ENCODE measurements around the gene EGFLAM.
A peak's percentile ranks its signal among the peaks of the same experiment; 100 is the strongest.

EGFLAM gene

GRCh38 chr5:38265546-38266179, 7.3 kb downstream of the EGFLAM start:
- peak in 1 of 2 donors; percentile 8 for DNase-seq (ENCODE audit: low read depth in 2 of 2, low spot score in 1 of 2)

- DNase-seq (ENCODE audit: low read depth in 2 of 2, low spot score in 1 of 2), result no peak
Observed at GRCh38 chr5:38267372-38267771, 9.0 kb downstream of the EGFLAM start.

- DNase-seq (ENCODE audit: low read depth in 2 of 2, low spot score in 1 of 2), result no peak
Observed at GRCh38 chr5:38273626-38274025, 15.3 kb downstream of the EGFLAM start.

GRCh38 chr5:38274370-38274769, 16.0 kb downstream of the EGFLAM start:
- no peak for DNase-seq (ENCODE audit: low read depth in 2 of 2, low spot score in 1 of 2)

- DNase-seq (ENCODE audit: low read depth in 2 of 2, low spot score in 1 of 2), result no peak
Observed at GRCh38 chr5:38284384-38284783, 26.0 kb downstream of the EGFLAM start.

GRCh38 chr5:38285226-38285625, 26.9 kb downstream of the EGFLAM start:
- DNase-seq (ENCODE audit: low read depth in 2 of 2, low spot score in 1 of 2), result no peak

GRCh38 chr5:38286002-38286401, 27.6 kb downstream of the EGFLAM start:
- DNase-seq (ENCODE audit: low read depth in 2 of 2, low spot score in 1 of 2), result no peak

GRCh38 chr5:38287124-38287523, 28.8 kb downstream of the EGFLAM start:
- DNase-seq (ENCODE audit: low read depth in 2 of 2, low spot score in 1 of 2), result no peak

- DNase-seq (ENCODE audit: low read depth in 2 of 2, low spot score in 1 of 2), result no peak
Observed at GRCh38 chr5:38289457-38289856, 31.1 kb downstream of the EGFLAM start.

GRCh38 chr5:38290028-38290653, 31.8 kb downstream of the EGFLAM start:
- no peak for DNase-seq (ENCODE audit: low read depth in 2 of 2, low spot score in 1 of 2)

- no peak for DNase-seq (ENCODE audit: low read depth in 2 of 2, low spot score in 1 of 2)
Observed at GRCh38 chr5:38291355-38291754, 33.0 kb downstream of the EGFLAM start.

GRCh38 chr5:38292228-38292627, 33.9 kb downstream of the EGFLAM start:
- DNase-seq (ENCODE audit: low read depth in 2 of 2, low spot score in 1 of 2), result no peak

GRCh38 chr5:38295751-38296150, 37.4 kb downstream of the EGFLAM start:
- no peak for DNase-seq (ENCODE audit: low read depth in 2 of 2, low spot score in 1 of 2)

- DNase-seq (ENCODE audit: low read depth in 2 of 2, low spot score in 1 of 2), result no peak
Observed at GRCh38 chr5:38297830-38298608, 39.7 kb downstream of the EGFLAM start.

GRCh38 chr5:38299585-38299984, 41.2 kb downstream of the EGFLAM start:
- DNase-seq (ENCODE audit: low read depth in 2 of 2, low spot score in 1 of 2), result no peak

GRCh38 chr5:38305148-38305547, 46.8 kb downstream of the EGFLAM start:
- no peak for DNase-seq (ENCODE audit: low read depth in 2 of 2, low spot score in 1 of 2)

GRCh38 chr5:38307845-38308244, 49.5 kb downstream of the EGFLAM start:
- DNase-seq (ENCODE audit: low read depth in 2 of 2, low spot score in 1 of 2), result no peak

- no peak for DNase-seq (ENCODE audit: low read depth in 2 of 2, low spot score in 1 of 2)
Observed at GRCh38 chr5:38316544-38317224, 58.3 kb downstream of the EGFLAM start.

- no peak for DNase-seq (ENCODE audit: low read depth in 2 of 2, low spot score in 1 of 2)
Observed at GRCh38 chr5:38317868-38318267, 59.5 kb downstream of the EGFLAM start.

GRCh38 chr5:38319491-38319890, 61.1 kb downstream of the EGFLAM start:
- no peak for DNase-seq (ENCODE audit: low read depth in 2 of 2, low spot score in 1 of 2)

GRCh38 chr5:38321978-38322377, 63.6 kb downstream of the EGFLAM start:
- DNase-seq (ENCODE audit: low read depth in 2 of 2, low spot score in 1 of 2), result no peak

Data from stimulated activated CD8-positive, alpha-beta memory T cell treated with anti-CD3 and anti-CD28 coated beads, Interleukin-4, amount 100 ng/mL, for 4 hours (primary cell).